Ishikawa (cell line): ENCODE data around the gene COTL1.

Experiments
- CEBPB ChIP-seq: IDR thresholded peaks from 2 replicates; pipeline ENCODE4 v1.6.1; 2012
- CREB1 ChIP-seq: IDR thresholded peaks from 2 replicates; pipeline ENCODE4 v1.6.1; 2012; ENCODE audit warnings: low read depth
- EGR1 ChIP-seq: IDR thresholded peaks from 2 replicates; pipeline ENCODE4 v1.6.1; 2012
- EP300 ChIP-seq: IDR thresholded peaks from 2 replicates; pipeline ENCODE4 v1.6.1; 2012; ENCODE audit warnings: borderline replicate concordance
- FOXM1 ChIP-seq: IDR thresholded peaks from 2 replicates; pipeline ENCODE4 v1.6.1; 2012; ENCODE audit warnings: low read depth, borderline replicate concordance
- MAX ChIP-seq: IDR thresholded peaks from 2 replicates; pipeline ENCODE4 v1.6.1; 2012
- RAD21 ChIP-seq: IDR thresholded peaks from 2 replicates; pipeline ENCODE4 v1.6.1; 2012; ENCODE audit warnings: low read depth
- REST ChIP-seq: IDR thresholded peaks from 2 replicates; pipeline ENCODE4 v1.6.1; 2012; ENCODE audit warnings: low read depth, mild to moderate bottlenecking
- TAF1 ChIP-seq: IDR thresholded peaks from 2 replicates; pipeline ENCODE4 v1.6.1; 2012; ENCODE audit warnings: low read depth, mild to moderate bottlenecking
- TCF12 ChIP-seq: IDR thresholded peaks from 2 replicates; pipeline ENCODE4 v1.6.1; 2012; ENCODE audit warnings: low read depth
- TEAD4 ChIP-seq: IDR thresholded peaks from 2 replicates; pipeline ENCODE4 v1.6.1; 2012
- YY1 ChIP-seq: IDR thresholded peaks from 2 replicates; pipeline ENCODE4 v1.6.1; 2012; ENCODE audit warnings: low read depth

- no peak for TF ChIP-seq REST
- no peak for TF ChIP-seq YY1
- no peak for TF ChIP-seq TAF1
- no peak for TF ChIP-seq CREB1
- TF ChIP-seq MAX = no peak
- no peak for TF ChIP-seq RAD21
- TF ChIP-seq EP300 = no peak
- no peak for TF ChIP-seq CEBPB
- no peak for TF ChIP-seq FOXM1
- TF ChIP-seq EGR1 = no peak
- TF ChIP-seq TCF12 = no peak
- no peak for TF ChIP-seq TEAD4
These were observed 63.1 kb downstream of the COTL1 start for GRCh38 chr16:84554627-84555328.
